Activated CD8-positive, alpha-beta T cell treated with anti-CD3 and anti-CD28 coated beads, Interleukin-2, amount 10 ng/mL, durations not matched to agents 7 days and 5 days (primary cell): ENCODE measurements around the gene PLK3. TPM values are rescaled to one million over a fixed set of nuclear protein-coding genes. Genes with fewer than 3 reads are reported as not detected.

Experiments
- ATAC-seq: fragments of 150-1000 bp; cut with Tn5 transposase; one replicate; pipeline ENCODE4 v1.10.0; 2021; ENCODE audit warnings: moderate library complexity
- CTCF ChIA-PET: fragments of 350-600 bp; sonication (Branson Sonifier 250); formaldehyde crosslinking; loops from one replicate; lab custom pipeline; 2021; ENCODE audit warnings: antibody characterized with exemption; lab: Charles Lee
- POLR2A ChIA-PET: fragments of 350-600 bp; sonication (Branson Sonifier 250); formaldehyde crosslinking; loops from one replicate; lab custom pipeline; 2021; ENCODE audit warnings: antibody characterized with exemption; lab: Charles Lee
- DNase-seq: peaks from one replicate; pipeline ENCODE4 v3.0.0-alpha.2; 2020
- H3K27ac Mint-ChIP-seq: one replicate; pipeline ENCODE4 v1.8.0; 2021; ENCODE audit warnings: mild to moderate bottlenecking, mixed read lengths
- H3K27me3 Mint-ChIP-seq: one replicate; pipeline ENCODE4 v1.8.0; 2021; ENCODE audit warnings: low read depth, mixed read lengths
- H3K36me3 Mint-ChIP-seq: one replicate; pipeline ENCODE4 v1.8.0; 2021; ENCODE audit warnings: low read depth, mixed read lengths
- H3K4me1 Mint-ChIP-seq: one replicate; pipeline ENCODE4 v1.8.0; 2021; ENCODE audit warnings: low read depth, mixed read lengths
- H3K4me3 Mint-ChIP-seq: one replicate; pipeline ENCODE4 v1.8.0; 2021; ENCODE audit warnings: mild to moderate bottlenecking, mixed read lengths
- H3K9me3 Mint-ChIP-seq: one replicate; pipeline ENCODE4 v1.8.0; 2022; ENCODE audit warnings: mixed read lengths; ENCODE audit not compliant: insufficient read depth
- total RNA-seq, 2 experiments: library from RNA; stranded (reverse); gene quantifications; one replicate each; pipeline ENCODE4 v1.2.3, GENCODE V29; 2021

The PLK3 gene
- total RNA-seq, 2 experiments from 2014 or later: 64.8 to 68.0 TPM

GRCh38 chr1:44803062-44803311 lies 2.8 kb downstream of the PLK3 start:
- peaks cover 67% of the 10 kb centered on the region for H3K4me1 Mint-ChIP-seq
- DNase-seq (no peak), ATAC-seq (no peak)
- peak overlapping the region; percentile 70 for H3K27ac Mint-ChIP-seq
- H3K36me3 Mint-ChIP-seq: peaks cover 58% of the 10 kb centered on the region
- no peaks in the 10 kb centered on the region for H3K27me3 Mint-ChIP-seq
- ChIA-PET POLR2A (interaction anchor here (0.9 to 16.7 kb wide), 5 partner anchors 8 to 81 kb away, joined by 3 to 713 read pairs (median 10); partner anchors contain the start of genes BTBD19 and DYNLT4), CTCF (interaction anchor here (0.9 kb wide), 1 partner anchor 16 kb away, joined by 4 read pairs; no protein-coding TSS in a partner anchor)
- H3K9me3 Mint-ChIP-seq: no peaks in the 10 kb centered on the region
- H3K4me3 Mint-ChIP-seq: peak overlapping the region; percentile 96

- DNase-seq: no peak
- CTCF ChIA-PET: no interaction called here
These were observed 3.3 kb downstream of the PLK3 start for GRCh38 chr1:44803312-44804095.

GRCh38 chr1:44805311-44806024 lies 5.3 kb downstream of the PLK3 start:
- H3K4me1 Mint-ChIP-seq: peaks cover 76% of the 10 kb centered on the region
- peaks cover 75% of the 10 kb centered on the region for H3K36me3 Mint-ChIP-seq
- H3K4me3 Mint-ChIP-seq: no peak overlapping the region
- CTCF ChIA-PET: interaction anchor here (1.1 kb wide), 1 partner anchor 8 kb away, joined by 3 read pairs; no protein-coding TSS in a partner anchor
- peak overlapping the region; percentile 68 for H3K27ac Mint-ChIP-seq
- ATAC-seq (no peak), DNase-seq (no peak)
- H3K27me3 Mint-ChIP-seq: no peaks in the 10 kb centered on the region
- H3K9me3 Mint-ChIP-seq: no peaks in the 10 kb centered on the region
- POLR2A ChIA-PET: interaction anchor here (1.7 to 16.7 kb wide), 6 partner anchors 8 to 84 kb away, joined by 4 to 713 read pairs (median 28); partner anchors contain the start of genes RNU5D-1 and RPS8

More at GRCh38 chr1:44803312-44804095, 3.3 kb downstream of the PLK3 start:
- peaks cover 69% of the 10 kb centered on the region for H3K4me1 Mint-ChIP-seq
- POLR2A ChIA-PET: interaction anchor here (1.9 to 16.7 kb wide), 4 partner anchors 10 to 82 kb away, joined by 9 to 713 read pairs (median 11); no protein-coding TSS in a partner anchor
- peak overlapping the region; percentile 96 for H3K4me3 Mint-ChIP-seq
- H3K27ac Mint-ChIP-seq: peak overlapping the region; percentile 70
- H3K9me3 Mint-ChIP-seq: no peaks in the 10 kb centered on the region
- H3K36me3 Mint-ChIP-seq: peaks cover 62% of the 10 kb centered on the region
- H3K27me3 Mint-ChIP-seq: no peaks in the 10 kb centered on the region
- ATAC-seq: no peak

- ChIA-PET POLR2A (interaction anchor here (0.7 to 16.7 kb wide), 9 partner anchors 7 to 85 kb away, joined by 3 to 713 read pairs (median 44); partner anchors contain the start of genes PLK3, RNU5D-1 and RPS8), CTCF (interaction anchor here (1.0 to 4.1 kb wide), 4 partner anchors 8 to 22 kb away, joined by 3 to 20 read pairs (median 3); partner anchors contain the start of gene BEST4)
- ATAC-seq (no peak), DNase-seq (no peak)
- no peaks in the 10 kb centered on the region for H3K9me3 Mint-ChIP-seq
- no peak overlapping the region for H3K4me3 Mint-ChIP-seq
- H3K27ac Mint-ChIP-seq: peak overlapping the region; percentile 100
- peaks cover 83% of the 10 kb centered on the region for H3K4me1 Mint-ChIP-seq
- H3K27me3 Mint-ChIP-seq: no peaks in the 10 kb centered on the region
- peaks cover 74% of the 10 kb centered on the region for H3K36me3 Mint-ChIP-seq
These were observed 6.0 kb downstream of the PLK3 start for GRCh38 chr1:44806025-44806703.

GRCh38 chr1:44806704-44807363 lies 6.7 kb downstream of the PLK3 start, which contains the start of gene DYNLT4:
Gene DYNLT4, minus strand, starts transcription at chr1:44807351. Its CDS starts 683 bp downstream, at chr1:44806668.
- H3K36me3 Mint-ChIP-seq: peaks cover 75% of the 10 kb centered on the region
- ATAC-seq (peak; percentile 4), DNase-seq (no peak)
- peaks cover 87% of the 10 kb centered on the region for H3K4me1 Mint-ChIP-seq
- H3K9me3 Mint-ChIP-seq: no peaks in the 10 kb centered on the region
- peak within 1 kb of the TSS; percentile 65 for H3K4me3 Mint-ChIP-seq
- ChIA-PET CTCF (interaction anchor here (1.0 to 4.1 kb wide), 4 partner anchors 8 to 22 kb away, joined by 3 to 20 read pairs (median 5); partner anchors contain the start of gene BEST4), POLR2A (interaction anchor here (0.7 to 16.7 kb wide), 9 partner anchors 7 to 533 kb away, joined by 3 to 713 read pairs (median 44); partner anchors contain the start of genes HECTD3, MUTYH, PLK3 and RNU5D-1)
- peak within 1 kb of the TSS; percentile 100 for H3K27ac Mint-ChIP-seq
- no peaks in the 10 kb centered on the region for H3K27me3 Mint-ChIP-seq

- peaks cover 68% of the 10 kb centered on the region for H3K36me3 Mint-ChIP-seq
- DNase-seq (peak; percentile 94), ATAC-seq (peak; percentile 52)
- peak overlapping the region; percentile 65 for H3K4me3 Mint-ChIP-seq
- H3K27me3 Mint-ChIP-seq: no peaks in the 10 kb centered on the region
- ChIA-PET POLR2A (interaction anchor here (0.6 to 16.7 kb wide), 11 partner anchors 8 to 532 kb away, joined by 3 to 713 read pairs (median 24); partner anchors contain the start of genes HECTD3, MUTYH, PLK3 and RNU5D-1), CTCF (interaction anchor here (1.5 to 4.1 kb wide), 5 partner anchors 7 to 76 kb away, joined by 3 to 66 read pairs (median 13); partner anchors contain the start of genes PLK3 and RNU5D-1)
- H3K27ac Mint-ChIP-seq: peak overlapping the region; percentile 100
- H3K4me1 Mint-ChIP-seq: peaks cover 87% of the 10 kb centered on the region
- no peaks in the 10 kb centered on the region for H3K9me3 Mint-ChIP-seq
These were observed 7.3 kb downstream of the PLK3 start for GRCh38 chr1:44807364-44808062.

- no peak for DNase-seq
- H3K27ac Mint-ChIP-seq: peak within 1 kb of the TSS; percentile 100
- peaks cover 84% of the 10 kb centered on the region for H3K4me1 Mint-ChIP-seq
- peak within 1 kb of the TSS; percentile 65 for H3K4me3 Mint-ChIP-seq
- peaks cover 60% of the 10 kb centered on the region for H3K36me3 Mint-ChIP-seq
- no peaks in the 10 kb centered on the region for H3K27me3 Mint-ChIP-seq
- ChIA-PET POLR2A (interaction anchor here (1.0 to 16.7 kb wide), 15 partner anchors 9 to 532 kb away, joined by 3 to 713 read pairs (median 9); partner anchors contain the start of genes HECTD3, KIF2C, MUTYH and PLK3), CTCF (interaction anchor here (1.0 to 4.1 kb wide), 10 partner anchors 8 to 495 kb away, joined by 3 to 66 read pairs (median 10); partner anchors contain the start of genes HECTD3, PLK3, RNU5D-1 and UROD)
- peak; percentile 12 for ATAC-seq
- no peaks in the 10 kb centered on the region for H3K9me3 Mint-ChIP-seq
These were observed 8.1 kb downstream of the PLK3 start, which contains the start of gene BTBD19 for GRCh38 chr1:44808063-44808937. Gene BTBD19, plus strand, starts transcription at chr1:44808523. Its CDS starts 298 bp downstream, at chr1:44808821.

GRCh38 chr1:44808938-44809917 lies 9.1 kb downstream of the PLK3 start:
- Mint-ChIP-seq H3K4me3 (peak overlapping the region; percentile 65), H3K27me3 (no peaks in the 10 kb centered on the region), H3K4me1 (peaks cover 82% of the 10 kb centered on the region), H3K9me3 (no peaks in the 10 kb centered on the region), H3K27ac (peak overlapping the region; percentile 100), H3K36me3 (peaks cover 59% of the 10 kb centered on the region)
- DNase-seq: peak; percentile 95
- ChIA-PET POLR2A (interaction anchor here (0.5 to 16.7 kb wide), 22 partner anchors 10 to 1256 kb away, joined by 3 to 713 read pairs (median 6); partner anchors contain the start of genes EIF2B3, HECTD3, KIF2C and PLK3), CTCF (interaction anchor here (1.0 to 4.1 kb wide), 12 partner anchors 9 to 494 kb away, joined by 3 to 66 read pairs (median 7); partner anchors contain the start of genes HECTD3, PLK3, RNU5D-1 and UROD)
- ATAC-seq: peak; percentile 59
